ENCODE data around the gene CASD1. TPM values are rescaled to one million over a fixed set of nuclear protein-coding genes. Genes with fewer than 3 reads are reported as not detected.

CASD1 gene
- total RNA-seq (2021) = 14.0 and 15.0 TPM in 2 replicates
- percentile 77 among the genes with signal in this experiment for Bru-seq, nascent RNA
- percentile 85 among the genes with signal in this experiment for BruChase-seq, experiment 1, labeled RNA remaining after a 2-hour chase
- percentile 78 among the genes with signal in this experiment for BruChase-seq, experiment 2, labeled RNA remaining after a 6-hour chase
- long read RNA-seq, transcript CASD1-201 (18 exons, 3,942 nt) = major isoform, 10 of 13 reads
- long read RNA-seq, partial matches to known transcripts = 1 of 13 reads
- long read RNA-seq, other reads (novel, unspliced or antisense) = 0 of 13 reads

DNA sequence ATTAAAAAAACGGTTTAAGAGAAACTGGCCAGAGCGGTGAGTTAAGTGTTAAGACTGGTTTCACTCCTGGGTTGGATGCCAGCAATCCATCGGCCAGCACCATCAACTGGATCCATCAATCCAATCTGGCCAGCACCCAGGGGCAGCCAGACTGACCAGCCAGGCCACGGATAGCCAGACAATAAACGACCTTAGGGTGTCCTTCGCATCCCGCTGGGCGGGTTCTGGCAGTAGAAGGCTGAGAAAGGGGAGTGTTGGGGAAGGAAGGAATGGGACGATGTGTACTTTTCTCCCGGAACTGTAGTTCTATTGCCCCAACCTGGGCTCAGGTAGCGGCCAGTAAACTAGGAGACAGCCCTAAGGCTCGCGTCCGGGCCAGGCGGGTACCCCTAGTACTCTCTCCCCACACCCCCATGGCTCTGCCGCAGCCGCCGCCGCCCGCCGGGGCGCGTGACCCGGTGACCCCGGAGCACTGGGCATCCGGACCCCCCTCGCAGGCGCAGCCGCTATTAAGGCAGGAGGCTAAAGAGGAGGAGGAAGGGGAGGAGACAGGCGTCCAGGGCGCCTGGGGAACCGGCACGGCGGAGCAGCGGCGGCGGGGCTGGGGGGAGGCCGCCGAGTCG lies at the start of gene CASD1:
Gene CASD1 (plus strand): TSS at position 546 of the 623 bp plus-strand sequence. CDS start 276 bp downstream, outside the sequence.
- H3K4me1 ChIP-seq (replicated peaks; ENCODE audit: insufficient read depth) = peaks cover 33% of the 10 kb centered on the region
- TF ChIP-seq, protein P1, sequence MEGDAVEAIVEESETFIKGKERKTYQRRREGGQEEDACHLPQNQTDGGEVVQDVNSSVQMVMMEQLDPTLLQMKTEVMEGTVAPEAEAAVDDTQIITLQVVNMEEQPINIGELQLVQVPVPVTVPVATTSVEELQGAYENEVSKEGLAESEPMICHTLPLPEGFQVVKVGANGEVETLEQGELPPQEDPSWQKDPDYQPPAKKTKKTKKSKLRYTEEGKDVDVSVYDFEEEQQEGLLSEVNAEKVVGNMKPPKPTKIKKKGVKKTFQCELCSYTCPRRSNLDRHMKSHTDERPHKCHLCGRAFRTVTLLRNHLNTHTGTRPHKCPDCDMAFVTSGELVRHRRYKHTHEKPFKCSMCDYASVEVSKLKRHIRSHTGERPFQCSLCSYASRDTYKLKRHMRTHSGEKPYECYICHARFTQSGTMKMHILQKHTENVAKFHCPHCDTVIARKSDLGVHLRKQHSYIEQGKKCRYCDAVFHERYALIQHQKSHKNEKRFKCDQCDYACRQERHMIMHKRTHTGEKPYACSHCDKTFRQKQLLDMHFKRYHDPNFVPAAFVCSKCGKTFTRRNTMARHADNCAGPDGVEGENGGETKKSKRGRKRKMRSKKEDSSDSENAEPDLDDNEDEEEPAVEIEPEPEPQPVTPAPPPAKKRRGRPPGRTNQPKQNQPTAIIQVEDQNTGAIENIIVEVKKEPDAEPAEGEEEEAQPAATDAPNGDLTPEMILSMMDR (conservative IDR thresholded peaks at IDR 0.05) = no peak
- no peak for TF ChIP-seq EZH2 (IDR thresholded peaks at IDR 0.05; ENCODE audit: low read depth)
- H3K36me3 ChIP-seq (ENCODE audit: low read depth) = no peaks in the 10 kb centered on the region
- H3K79me2 ChIP-seq (ENCODE audit: low read depth) = peaks cover 32% of the 10 kb centered on the region
- peaks cover 36% of the 10 kb centered on the region for H3F3A ChIP-seq (ENCODE audit: insufficient read depth, low read depth)
- peak within 1 kb of the TSS; percentile 69 for H3K27ac ChIP-seq
- BruUV-seq (replicated peaks) = TSS peak; percentile 80
- peak within 1 kb of the TSS; percentile 90 for H2AFZ ChIP-seq
- H3K27me3 ChIP-seq (ENCODE audit: insufficient read depth, low read depth) = no peaks in the 10 kb centered on the region
- no peaks in the 10 kb centered on the region for H3K9me3 ChIP-seq (ENCODE audit: insufficient read depth, low read depth)
- intact Hi-C loops (cut with micrococcal nuclease; ENCODE audit: unreplicated experiment) = no loop called here
- peak within 1 kb of the TSS; percentile 81 for H3K4me3 ChIP-seq
- H4K20me1 ChIP-seq (ENCODE audit: insufficient read depth) = no peaks in the 10 kb centered on the region
- CTCF ChIA-PET = interaction anchor here (0.5 kb wide), 1 partner anchor 175 kb away, joined by 3 read pairs; no protein-coding TSS in a partner anchor
- peak in 1 of 2 experiments; percentile 53 for DNase-seq
- H3K4me2 ChIP-seq = peak within 1 kb of the TSS; percentile 83
- POLR2A ChIA-PET (ENCODE audit: unreplicated experiment) = no interaction called here
- no peaks in the 10 kb centered on the region for H3K9me2 ChIP-seq (ENCODE audit: insufficient read depth)

DNA sequence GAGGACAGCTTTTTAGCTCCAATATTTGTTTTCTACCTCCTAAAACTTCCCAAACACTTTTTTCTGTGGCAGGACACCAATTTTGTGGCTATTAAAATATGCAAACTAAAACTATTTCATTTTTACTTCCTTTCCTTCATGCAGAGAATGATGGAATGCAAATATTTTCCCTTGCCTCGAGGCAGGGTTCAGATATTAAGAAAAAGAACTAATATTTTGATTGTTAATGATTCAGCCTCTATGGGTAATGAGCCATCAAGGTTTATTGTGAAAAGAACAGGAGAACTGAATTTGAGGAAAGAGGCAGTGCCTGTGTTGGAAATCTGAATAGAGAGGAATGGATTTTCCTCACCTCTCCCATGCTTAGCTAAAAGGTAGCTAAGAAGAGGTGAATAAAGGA lies 43.1 kb upstream of the CASD1 start:
- Histone ChIP-seq H3K4me3 (no peak overlapping the region), H3K27ac (no peak overlapping the region), H3F3A (ENCODE audit: insufficient read depth, low read depth) (no peaks in the 10 kb centered on the region), H3K4me1 (replicated peaks; ENCODE audit: insufficient read depth) (peaks cover 5% of the 10 kb centered on the region; the same call in 1 of the 2 replicates), H4K20me1 (ENCODE audit: insufficient read depth) (no peaks in the 10 kb centered on the region), H3K9me2 (ENCODE audit: insufficient read depth) (no peaks in the 10 kb centered on the region), H3K36me3 (ENCODE audit: low read depth) (no peaks in the 10 kb centered on the region), H2AFZ (no peak overlapping the region), H3K4me2 (no peak overlapping the region), H3K27me3 (ENCODE audit: insufficient read depth, low read depth) (no peaks in the 10 kb centered on the region), H3K79me2 (ENCODE audit: low read depth) (no peaks in the 10 kb centered on the region), H3K9me3 (ENCODE audit: insufficient read depth, low read depth) (peaks cover 7% of the 10 kb centered on the region; the same call in 1 of the 2 replicates)
- POLR2A ChIA-PET (ENCODE audit: unreplicated experiment) = no interaction called here
- no TSS peak for BruUV-seq (replicated peaks)
- TF ChIP-seq EZH2 (IDR thresholded peaks at IDR 0.05; ENCODE audit: low read depth) = no peak
- TF ChIP-seq, protein P1 (conservative IDR thresholded peaks at IDR 0.05) = no peak
- CTCF ChIA-PET = no interaction called here
- intact Hi-C loops (cut with micrococcal nuclease; ENCODE audit: unreplicated experiment) = no loop called here
- no peak for DNase-seq

DNA sequence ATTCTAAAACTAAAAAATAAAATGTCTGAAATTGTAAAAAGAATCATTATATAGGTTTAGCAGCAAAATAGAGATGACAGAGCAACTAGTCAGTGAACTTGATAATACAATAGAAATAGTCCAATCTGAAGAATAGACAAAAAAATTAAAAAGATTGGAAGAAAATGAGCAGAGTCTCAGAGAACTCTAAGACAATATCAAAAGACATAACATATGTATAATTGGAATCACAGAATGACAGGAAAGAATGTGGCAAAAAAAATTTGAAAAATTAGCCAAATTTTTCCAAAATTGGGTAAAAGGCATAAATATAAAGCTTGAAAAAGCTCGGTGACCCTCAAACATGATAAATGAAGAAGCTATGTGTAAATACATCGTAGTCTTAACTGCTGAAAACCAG lies 38.0 kb upstream of the CASD1 start:
- no peaks in the 10 kb centered on the region; the same call in 1 of the 2 replicates for H3K9me2 ChIP-seq (ENCODE audit: insufficient read depth)
- CTCF ChIA-PET = no interaction called here
- TF ChIP-seq EZH2 (IDR thresholded peaks at IDR 0.05; ENCODE audit: low read depth) = no peak
- TF ChIP-seq, protein P1 (conservative IDR thresholded peaks at IDR 0.05) = no peak
- no peaks in the 10 kb centered on the region for H3K27me3 ChIP-seq (ENCODE audit: insufficient read depth, low read depth)
- no peak for DNase-seq
- H3K27ac ChIP-seq = no peak overlapping the region
- POLR2A ChIA-PET (ENCODE audit: unreplicated experiment) = no interaction called here
- H3K9me3 ChIP-seq (ENCODE audit: insufficient read depth, low read depth) = peaks cover 7% of the 10 kb centered on the region; the same call in 1 of the 2 replicates
- H4K20me1 ChIP-seq (ENCODE audit: insufficient read depth) = no peaks in the 10 kb centered on the region
- H3K79me2 ChIP-seq (ENCODE audit: low read depth) = no peaks in the 10 kb centered on the region
- no peak overlapping the region for H2AFZ ChIP-seq
- no peaks in the 10 kb centered on the region for H3K36me3 ChIP-seq (ENCODE audit: low read depth)
- H3K4me3 ChIP-seq = no peak overlapping the region
- no TSS peak for BruUV-seq (replicated peaks)
- no peak overlapping the region for H3K4me2 ChIP-seq
- intact Hi-C loops (cut with micrococcal nuclease; ENCODE audit: unreplicated experiment) = no loop called here
- no peaks in the 10 kb centered on the region for H3K4me1 ChIP-seq (replicated peaks; ENCODE audit: insufficient read depth)
- H3F3A ChIP-seq (ENCODE audit: insufficient read depth, low read depth) = no peaks in the 10 kb centered on the region

All from PC-9 (cell line).